GM19023 (cell line): ENCODE measurements around the gene HPX.
A peak's percentile ranks its signal among the peaks of the same experiment; 100 is the strongest.

ENCODE experiments used
- ATAC-seq: cut with Tn5 transposase; IDR thresholded peaks from one replicate; pipeline ENCODE4 v1.9.1; 2021; ENCODE audit warnings: mild to moderate bottlenecking, moderate library complexity; ENCODE audit not compliant: unreplicated experiment

Gene HPX

DNA sequence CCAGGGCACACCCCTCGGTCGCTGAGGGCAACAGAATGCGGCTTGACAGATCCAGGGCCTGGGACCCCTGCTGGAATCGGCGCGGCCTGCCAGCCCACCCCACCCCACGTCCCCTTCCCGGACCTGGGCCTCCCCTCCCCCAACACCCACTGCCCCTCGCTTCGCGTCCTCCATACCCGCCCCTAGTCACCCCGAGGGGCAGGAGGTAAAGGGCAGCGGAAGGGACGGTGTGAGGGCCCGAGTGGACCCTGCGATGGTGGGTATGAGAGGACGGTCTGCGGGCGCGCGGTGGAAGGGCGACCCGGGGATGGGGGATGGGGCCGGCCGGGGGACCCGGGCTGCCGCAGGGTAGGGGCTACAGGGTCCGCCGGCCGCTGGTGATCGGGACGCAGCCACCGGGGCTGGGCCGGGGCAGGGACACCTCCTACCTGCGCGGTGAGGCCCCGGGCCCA lies 22.2 kb downstream of the HPX start:
- peak; percentile 4 for ATAC-seq

DNA sequence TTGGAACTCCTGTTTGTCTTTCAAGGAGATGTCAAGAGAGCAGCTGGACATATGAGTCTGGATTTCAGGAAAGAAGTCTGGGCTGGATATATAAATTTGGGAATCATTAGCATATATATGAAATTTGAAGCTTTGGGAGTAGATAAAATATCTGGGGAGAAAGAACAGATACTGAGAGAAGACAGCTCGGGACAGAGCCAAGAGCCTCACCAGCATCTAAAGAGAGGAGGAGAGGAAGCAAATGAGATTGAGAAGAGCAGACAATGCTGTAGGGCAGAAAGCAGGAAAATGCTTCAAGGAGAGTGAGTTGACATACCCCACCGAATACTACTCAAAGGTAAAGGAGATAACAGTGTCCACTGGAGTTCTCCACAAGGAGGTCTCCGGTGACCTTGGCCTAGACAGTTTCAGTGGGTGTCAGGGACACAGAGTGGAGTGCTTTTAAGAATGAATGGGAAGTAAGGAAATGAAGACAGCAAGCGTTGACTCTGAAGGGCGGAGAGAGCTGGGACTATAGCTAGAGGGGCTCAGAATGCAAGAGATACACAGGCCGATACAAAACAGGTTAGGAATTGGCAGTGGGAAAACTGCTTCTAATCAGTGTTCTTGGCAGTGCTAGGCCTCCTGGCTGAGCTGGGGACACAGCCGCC lies 22.8 kb downstream of the HPX start:
- no peak for ATAC-seq

DNA sequence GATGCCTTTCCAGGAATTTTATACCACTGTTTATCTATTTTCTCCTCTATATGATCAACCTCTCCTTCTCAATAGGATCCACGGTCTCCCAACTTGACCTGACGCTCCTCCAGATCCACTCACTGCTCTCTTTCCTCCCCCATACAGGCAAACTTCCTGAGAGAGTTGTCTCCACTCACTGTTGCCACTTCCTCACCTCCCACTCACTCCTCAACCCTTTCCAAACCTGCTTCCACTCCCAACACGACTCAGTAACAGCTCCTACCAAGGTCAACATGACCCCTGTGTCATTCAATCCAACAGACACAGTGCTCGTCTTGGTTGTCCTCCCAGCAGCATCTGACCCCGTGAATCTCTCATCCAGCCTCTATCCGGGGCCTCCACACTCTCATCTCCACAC lies 25.0 kb downstream of the HPX start:
- ATAC-seq, result no peak

DNA sequence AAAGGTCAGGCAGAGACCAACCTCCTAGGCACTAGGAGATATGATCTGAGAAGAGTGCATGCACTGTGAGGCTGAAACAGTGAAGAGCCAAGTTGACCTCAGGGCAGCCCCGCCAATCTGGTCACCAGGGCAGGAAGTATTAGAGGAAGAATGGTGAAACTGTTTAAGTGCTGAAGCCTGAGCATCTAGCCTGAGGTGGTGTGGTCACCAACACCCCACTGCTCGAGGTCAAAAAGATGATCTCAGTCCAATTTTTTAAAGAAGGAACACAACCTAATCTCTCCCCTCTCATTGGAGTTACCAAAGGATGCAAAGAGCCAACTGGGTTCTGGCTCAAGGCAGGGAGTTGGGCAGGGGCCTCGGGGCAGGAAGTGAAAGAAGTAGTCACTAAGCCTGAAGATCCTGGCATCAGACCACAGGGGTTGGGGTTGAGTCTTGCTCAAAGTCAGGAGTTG lies 25.9 kb downstream of the HPX start:
- ATAC-seq, result no peak

DNA sequence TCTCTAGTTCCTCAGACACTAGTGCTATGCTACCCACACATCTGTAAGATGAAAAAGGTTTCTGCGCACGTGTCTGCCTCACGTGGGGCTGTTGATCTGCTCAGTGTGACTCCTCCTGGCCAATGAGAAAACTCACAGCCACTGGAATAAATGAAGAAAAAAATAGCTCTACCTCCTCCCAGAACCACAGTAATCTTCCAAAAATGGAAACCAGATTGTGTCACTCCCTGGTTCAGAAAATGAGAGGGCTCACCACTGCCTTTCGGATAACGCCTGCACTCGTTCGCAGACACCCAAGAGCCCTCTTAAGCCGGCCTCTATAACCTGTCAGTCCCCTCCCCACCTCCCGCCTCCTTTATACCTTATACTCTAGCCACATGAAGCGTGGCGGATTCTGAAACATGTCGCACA lies 27.0 kb downstream of the HPX start:
- ATAC-seq, result no peak

DNA sequence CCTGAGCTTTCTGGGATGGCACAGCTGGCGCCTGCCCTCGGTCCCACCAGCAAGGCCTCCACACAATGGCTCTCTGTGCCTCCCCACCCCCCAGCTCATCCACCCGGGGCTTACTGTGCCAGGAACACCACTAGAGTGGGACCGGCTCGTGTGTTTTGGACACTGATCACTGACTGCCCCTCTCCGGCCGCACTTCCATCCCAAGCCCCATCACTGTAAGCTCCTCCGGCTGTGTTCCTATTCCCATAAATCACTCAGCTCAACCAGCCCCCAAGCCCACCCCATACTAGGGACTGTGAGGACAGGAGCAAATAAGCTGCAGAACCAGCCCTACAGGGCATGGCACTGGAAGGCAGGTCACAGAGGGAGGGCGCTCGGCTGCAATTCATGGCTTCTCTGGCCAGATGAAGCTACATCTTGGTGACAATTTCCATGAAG lies 29.2 kb downstream of the HPX start:
- no peak for ATAC-seq

DNA sequence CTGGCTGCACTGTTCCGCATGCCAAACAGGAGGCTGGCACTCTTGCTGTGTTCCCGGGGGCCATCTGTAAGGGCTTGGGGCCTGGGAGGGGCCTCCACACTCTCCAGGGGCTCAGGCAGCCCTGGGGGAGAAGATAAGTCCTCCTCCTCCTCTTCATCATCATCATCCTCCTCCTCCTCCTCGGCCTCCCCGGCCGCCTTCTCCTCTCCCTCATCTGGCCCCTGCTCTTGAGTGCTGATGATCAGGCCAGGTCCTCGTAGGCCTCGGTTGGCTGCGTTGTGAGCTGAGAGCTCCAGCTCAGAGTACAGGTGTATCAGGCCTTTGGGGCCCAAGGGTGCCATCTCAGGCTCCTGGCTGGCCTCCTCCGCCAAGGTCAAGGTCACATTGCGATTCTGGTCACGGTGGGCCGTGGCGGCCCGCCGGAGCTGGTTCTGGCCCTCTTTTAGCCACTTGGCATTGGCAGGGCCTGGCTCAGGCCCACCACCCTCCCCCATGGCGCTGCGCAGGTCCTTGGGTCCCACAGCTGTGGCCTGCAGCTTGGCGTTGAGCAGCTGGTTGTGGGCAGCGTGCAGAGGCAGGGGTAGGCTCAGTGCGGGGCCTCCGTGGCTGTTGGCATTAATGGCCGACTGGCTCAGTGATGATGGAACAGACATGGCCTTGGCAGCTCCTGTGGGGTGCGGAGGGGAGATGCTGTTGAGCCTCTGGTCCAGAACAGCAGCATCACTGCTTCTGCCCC lies 29.9 kb downstream of the HPX start:
- ATAC-seq, result no peak

DNA sequence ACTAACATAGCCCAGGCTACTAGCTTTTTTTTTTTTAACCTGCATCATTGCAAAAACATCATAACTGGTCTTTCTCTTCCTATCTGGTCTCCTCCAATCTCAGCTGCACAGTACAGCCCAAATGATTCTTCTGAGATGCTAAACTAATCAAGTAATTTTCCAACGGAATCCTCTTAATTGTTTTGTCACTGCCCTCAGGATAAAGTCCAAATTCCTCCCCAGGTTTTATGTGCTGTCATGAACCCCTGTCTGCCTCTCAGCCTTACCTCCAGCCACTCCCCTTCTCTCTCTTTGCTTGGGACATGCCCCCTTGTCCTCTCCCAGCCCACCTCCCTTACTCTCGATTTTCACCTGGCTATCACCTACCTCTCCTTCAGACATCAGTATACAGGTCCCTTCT lies 34.4 kb downstream of the HPX start:
- no peak for ATAC-seq

DNA sequence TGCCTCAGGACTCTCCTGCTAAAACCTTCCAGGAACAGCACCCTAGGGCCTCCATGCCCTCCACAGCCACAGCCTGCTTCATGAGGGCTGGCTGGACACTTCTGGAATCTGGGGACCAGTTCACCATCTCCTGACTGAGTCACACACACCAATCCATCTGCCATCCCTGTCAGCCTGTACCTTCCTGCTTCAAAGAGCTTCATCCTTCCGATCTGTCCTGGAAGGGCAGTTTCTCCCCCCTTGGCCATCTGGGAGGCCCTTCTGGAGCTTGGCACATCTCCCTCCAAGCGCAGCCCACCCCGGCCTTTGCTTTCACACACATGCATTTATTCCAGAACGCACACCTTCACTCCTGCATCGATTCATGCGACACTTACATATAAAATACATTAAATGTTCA lies 34.9 kb downstream of the HPX start:
- no peak for ATAC-seq

DNA sequence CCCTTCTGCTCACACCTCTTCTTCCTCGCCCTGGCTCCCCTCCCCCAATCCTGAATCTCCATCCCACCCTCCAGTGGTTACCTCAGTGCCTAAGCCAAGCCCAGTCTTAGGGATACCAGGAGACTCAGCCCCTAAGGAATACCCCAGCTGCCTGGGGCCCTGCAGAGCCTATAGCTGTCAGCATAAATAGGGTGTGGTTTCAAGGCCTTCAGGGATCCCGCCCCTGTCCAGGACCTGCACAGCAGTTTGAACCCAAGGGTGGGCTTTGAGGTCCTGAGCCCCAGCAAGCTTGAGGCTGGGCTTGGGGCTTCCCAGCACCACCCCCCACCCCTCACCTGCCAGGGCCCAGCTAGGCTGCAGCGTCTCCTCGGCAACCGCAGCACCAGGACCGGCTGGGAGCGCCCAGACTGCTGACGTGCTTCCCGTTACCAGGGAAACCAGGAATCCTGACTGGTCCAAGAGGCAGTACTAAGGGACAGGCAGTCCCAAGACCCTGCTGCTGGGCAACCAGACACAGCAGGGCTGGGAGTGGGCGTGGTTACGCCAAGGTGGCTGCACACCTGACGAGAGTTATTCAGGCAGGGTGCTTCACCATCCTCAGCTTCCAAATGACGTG lies 35.6 kb downstream of the HPX start:
- no peak for ATAC-seq

DNA sequence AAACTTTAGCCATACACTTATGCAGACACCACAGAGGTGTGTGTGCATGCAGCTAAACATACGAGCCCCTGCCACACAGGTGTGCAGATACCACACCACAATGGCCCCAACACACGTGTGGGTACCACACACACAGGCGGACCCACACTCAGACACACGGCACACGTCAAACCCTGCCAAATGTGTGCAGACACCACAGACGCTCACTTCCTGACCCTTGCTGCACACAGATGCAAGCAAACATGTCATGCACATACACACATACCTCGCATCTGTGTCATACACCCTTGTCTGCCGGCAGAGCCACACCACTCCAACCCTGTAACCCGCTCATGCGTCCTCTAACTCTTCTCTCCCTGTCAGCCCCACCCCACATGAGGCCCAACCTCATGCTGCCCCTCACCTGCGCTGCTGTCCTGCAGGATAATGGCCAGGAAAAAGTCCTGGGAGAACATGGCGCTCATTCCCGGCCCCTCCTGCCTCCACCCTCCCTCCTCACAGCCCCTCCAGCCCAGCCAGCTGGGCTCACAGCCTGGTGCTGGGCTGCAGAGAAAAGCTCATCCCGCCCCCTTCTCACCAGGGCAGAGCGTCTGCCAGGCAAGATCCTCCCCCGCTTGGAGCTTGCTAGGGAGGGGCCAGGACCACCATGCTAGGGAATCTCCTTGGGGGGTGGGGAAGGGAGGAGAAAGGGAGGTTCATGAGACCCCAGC lies 36.3 kb downstream of the HPX start:
- ATAC-seq, result no peak

DNA sequence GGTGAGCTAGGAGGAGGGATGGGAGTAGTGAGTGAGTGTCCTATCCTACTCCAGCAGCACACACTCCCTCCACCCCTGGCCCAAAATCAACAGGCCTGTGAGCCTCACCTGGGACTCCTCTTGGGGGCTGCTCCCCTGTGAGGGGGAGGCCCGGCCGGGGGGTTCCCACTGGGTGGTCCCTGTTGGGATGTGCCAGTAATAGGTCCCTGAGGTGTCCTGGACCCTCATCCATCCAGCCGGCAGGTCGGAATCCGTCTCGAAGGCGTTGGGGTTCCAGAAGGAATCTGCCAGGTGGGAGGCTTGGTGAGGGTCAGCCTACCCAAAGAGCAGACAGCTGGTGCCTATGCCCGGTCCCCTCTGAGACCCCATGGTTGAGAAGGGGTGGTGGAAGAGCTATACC lies 37.2 kb downstream of the HPX start:
- ATAC-seq, result no peak

DNA sequence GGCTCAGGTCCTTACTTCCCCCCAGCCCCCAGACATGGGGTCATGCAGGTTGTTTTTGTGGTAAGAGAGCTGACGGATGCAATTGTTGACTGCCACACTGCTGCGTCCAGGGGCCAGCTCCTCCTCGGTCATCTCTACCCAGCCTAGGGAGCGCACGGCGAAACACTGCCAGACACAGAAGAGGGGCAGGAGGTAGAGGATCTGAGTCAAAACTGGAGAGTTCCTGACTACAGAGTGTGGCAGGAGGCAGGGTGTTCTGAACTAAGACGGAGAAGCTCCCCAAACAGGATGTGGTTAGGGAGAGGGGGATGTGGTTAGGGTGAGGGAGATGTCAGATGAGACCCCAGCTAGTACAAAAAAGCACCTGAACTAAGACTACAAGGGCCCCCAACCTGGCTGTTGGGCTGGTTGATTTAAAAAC lies 38.2 kb downstream of the HPX start:
- ATAC-seq, result peak; percentile 77

DNA sequence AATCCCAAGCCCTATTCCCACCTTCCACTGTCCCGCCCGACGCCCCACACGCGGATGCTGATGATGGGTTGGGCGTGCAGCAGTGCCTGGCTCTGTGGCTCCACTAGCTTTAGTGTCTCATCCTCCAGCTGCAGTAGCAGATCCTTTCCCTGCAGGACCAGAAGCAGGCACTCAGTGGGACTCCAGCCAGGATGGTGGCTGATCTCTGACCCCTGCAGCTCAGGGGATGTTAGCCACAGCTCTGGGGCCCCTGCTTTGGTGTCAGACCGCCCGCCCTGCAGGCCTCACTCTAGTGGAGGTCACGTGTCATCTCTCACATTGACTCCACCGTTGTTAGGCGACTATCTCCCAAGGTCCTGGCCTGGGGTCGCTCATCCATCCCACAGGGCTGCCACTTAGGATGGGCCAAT lies 38.7 kb downstream of the HPX start:
- peak; percentile 55 for ATAC-seq

DNA sequence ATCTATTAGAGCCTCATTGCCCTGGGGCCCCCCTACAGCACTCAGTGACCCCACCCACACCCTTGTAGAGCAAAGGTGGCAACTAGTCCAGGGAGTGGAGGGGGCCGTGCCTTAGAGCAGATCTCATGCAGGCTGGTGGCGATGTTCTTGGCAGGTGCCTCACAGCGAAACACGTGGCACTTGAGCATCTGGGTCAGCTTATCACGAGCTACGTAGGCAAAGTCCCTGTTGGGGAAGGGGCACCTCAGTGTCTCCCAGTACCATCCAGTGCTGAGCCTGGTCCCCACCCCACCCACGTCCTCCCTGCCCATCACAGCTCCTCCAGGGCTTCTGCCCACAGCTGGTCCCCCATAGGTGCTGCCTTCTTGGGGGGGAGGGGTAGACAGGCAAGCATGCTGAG lies 39.3 kb downstream of the HPX start:
- ATAC-seq, result no peak

DNA sequence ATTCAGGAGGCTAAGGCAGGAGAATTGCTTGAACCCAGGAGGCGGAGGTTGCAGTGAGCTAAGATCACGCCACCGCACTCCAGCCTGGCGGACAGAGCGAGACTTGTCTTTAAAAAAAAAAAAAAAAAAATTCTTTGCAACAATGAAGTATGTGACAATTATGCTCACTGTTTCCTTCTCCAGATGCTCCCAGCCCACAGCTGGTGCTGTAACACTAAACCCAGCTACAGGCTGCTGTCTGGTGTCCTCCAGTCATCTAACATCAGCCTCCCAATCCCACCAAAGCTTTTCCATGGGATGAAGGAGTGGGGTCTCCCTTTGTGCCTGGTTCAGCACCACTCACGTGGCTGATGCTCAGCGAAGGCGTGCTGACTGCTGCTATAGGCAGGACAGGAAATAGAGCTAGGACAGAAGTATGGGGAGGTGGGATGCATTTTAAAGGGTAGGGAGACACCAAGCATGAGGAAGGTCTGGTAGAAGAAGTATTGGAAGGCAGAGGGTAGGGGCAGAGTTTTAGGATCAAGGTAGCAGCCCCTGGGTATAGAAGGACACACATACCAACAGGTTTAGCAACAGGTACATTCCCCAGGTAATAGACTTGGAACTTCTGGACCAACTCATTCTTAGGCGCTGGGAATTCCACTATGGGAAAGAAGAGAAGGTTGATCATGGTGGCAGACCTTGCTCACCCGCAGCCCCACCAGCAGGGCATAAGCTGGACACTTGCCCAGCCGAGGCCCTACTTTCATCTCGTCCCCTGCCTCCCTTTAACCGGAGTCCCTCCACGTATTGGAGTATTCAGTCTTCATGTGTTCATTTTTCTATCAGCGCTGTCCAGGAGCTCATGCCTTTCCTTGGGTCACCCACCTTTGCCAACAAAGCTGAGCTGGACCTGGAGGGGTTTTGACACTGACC lies 40.1 kb downstream of the HPX start:
- no peak for ATAC-seq

DNA sequence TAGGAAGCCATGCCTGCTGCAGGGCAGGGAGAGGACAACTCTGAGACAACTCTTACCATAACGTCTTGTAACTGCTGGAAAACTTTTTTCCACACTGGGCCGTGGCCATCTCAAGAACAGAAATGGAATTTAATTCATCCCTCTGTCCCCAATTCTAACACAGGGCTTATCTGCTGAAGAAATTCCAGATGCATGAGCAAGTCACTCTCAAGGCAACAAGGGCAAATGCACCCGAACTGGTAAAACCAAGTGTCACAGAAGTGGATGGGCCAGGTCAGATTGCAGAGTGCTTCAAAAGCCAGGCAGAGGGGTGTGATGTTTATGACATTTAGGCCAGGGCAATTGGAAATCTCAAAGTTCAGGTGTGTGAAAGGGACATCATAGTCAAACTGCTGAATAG lies 43.2 kb downstream of the HPX start:
- ATAC-seq, result no peak

DNA sequence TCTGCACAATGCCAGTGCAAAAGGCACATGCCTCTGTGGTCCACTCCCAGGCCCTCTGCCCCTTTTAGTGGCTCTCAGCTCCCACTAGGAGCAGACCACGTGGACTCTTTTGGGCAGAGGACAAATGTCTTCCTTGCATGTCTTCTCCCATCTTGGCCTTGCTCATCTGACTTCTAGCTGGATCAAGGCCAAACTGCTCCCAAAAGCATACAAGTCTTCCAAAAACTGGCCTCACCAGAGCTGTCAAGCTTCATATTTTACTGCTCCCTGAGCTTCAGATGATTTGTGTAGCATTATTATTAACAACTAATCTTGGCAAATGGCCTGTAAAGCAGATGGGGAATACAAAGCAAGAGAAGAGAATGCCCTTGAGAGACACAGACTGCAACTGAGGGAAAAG lies 43.6 kb downstream of the HPX start:
- ATAC-seq, result no peak

DNA sequence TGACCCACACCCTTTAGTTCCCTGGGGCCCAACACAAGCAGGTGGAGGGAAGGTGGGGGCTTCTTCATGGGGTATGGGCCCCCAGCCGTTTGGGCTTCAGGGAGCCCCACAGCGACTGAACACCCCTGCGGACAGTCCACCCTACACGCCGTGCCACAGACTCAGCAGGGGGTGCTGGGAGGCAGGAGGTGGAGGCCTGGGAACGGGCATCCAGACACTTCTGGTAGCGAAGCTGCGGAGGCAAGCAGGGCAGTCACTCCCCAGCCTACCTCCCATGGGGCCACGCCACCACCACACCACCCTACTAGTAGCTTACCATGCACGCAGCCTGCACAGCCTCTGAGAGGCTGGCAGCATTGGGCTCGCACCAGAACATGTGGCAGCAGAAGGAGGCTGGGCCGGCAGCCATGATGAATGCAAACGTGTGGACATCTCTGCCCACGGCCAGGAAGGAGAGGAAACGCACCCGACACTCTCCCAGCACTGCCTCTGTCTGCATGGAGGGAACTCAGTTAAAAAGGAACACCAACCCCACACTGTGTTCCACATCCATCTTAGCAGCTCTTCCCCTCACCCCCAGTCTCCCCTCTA lies 45.2 kb downstream of the HPX start:
- no peak for ATAC-seq
